Fibroblast of skin of right biceps (primary cell): ENCODE data around the gene OTUB2.
A peak's percentile ranks its signal among the peaks of the same experiment; 100 is the strongest.

Experiments
- DNase-seq: peaks from one replicate; pipeline ENCODE4 v3.0.0-alpha.2; 2013

OTUB2 gene

GRCh38 chr14:94026173-94026888 lies at the start of gene OTUB2:
TSS of gene OTUB2 (plus strand) at chr14:94026340. CDS start at chr14:94026538, 198 bp downstream.
- DNase-seq: peak; percentile 99

- peak; percentile 23 for DNase-seq
These were observed 49.6 kb upstream of the OTUB2 start, which contains the start of gene ASB2 for GRCh38 chr14:93976477-93977057. TSS of gene ASB2 (minus strand) at chr14:93976570. CDS start at chr14:93964539, 12,031 bp downstream.

GRCh38 chr14:93977171-93977570 lies 49.0 kb upstream of the OTUB2 start:
- no peak for DNase-seq

- no peak for DNase-seq
These were observed 48.2 kb upstream of the OTUB2 start for GRCh38 chr14:93977790-93978581.

- no peak for DNase-seq
These were observed 47.4 kb upstream of the OTUB2 start for GRCh38 chr14:93978735-93979134.

GRCh38 chr14:93980456-93981201 lies 45.5 kb upstream of the OTUB2 start:
- no peak for DNase-seq

GRCh38 chr14:93981316-93982229 lies 44.6 kb upstream of the OTUB2 start:
- DNase-seq: no peak

GRCh38 chr14:93982230-93983007 lies 43.7 kb upstream of the OTUB2 start:
- DNase-seq: no peak

GRCh38 chr14:93984070-93984469 lies 42.1 kb upstream of the OTUB2 start:
- peak; percentile 59 for DNase-seq

GRCh38 chr14:93984987-93985410 lies 41.1 kb upstream of the OTUB2 start:
- peak; percentile 90 for DNase-seq

- no peak for DNase-seq
These were observed 39.2 kb upstream of the OTUB2 start for GRCh38 chr14:93986955-93987354.

GRCh38 chr14:93987376-93987775 lies 38.8 kb upstream of the OTUB2 start:
- DNase-seq: no peak

- no peak for DNase-seq
These were observed 38.2 kb upstream of the OTUB2 start for GRCh38 chr14:93987815-93988476.

GRCh38 chr14:93989939-93990338 lies 36.2 kb upstream of the OTUB2 start:
- DNase-seq: no peak

GRCh38 chr14:93991212-93991611 lies 34.9 kb upstream of the OTUB2 start:
- DNase-seq: no peak

- no peak for DNase-seq
These were observed 34.5 kb upstream of the OTUB2 start for GRCh38 chr14:93991649-93992048.

GRCh38 chr14:93993382-93993781 lies 32.8 kb upstream of the OTUB2 start:
- DNase-seq: no peak

- DNase-seq: peak; percentile 79
These were observed 31.0 kb upstream of the OTUB2 start for GRCh38 chr14:93994919-93995682.

- no peak for DNase-seq
These were observed 29.9 kb upstream of the OTUB2 start for GRCh38 chr14:93996130-93996695.
